Spleen (tissue), 7 donors: ENCODE data around the gene LMAN1.

Experiments
- POLR2A ChIP-seq, 3 donors: fragments of 450-650 bp; IDR thresholded peaks; one replicate each; pipeline ENCODE4 v1.5.1; 2017; ENCODE audit warnings: antibody characterized with exemption in 3 of 3, mild to moderate bottlenecking in 1 of 3
- POLR2AphosphoS5 ChIP-seq, 3 donors: sonication (generic); formaldehyde crosslinking; IDR thresholded peaks; one replicate each; pipeline ENCODE4 v1.5.1; 2017; ENCODE audit warnings: antibody characterized with exemption in 3 of 3
- TF ChIP-seq, protein P1 (sequence below), 11 experiments: fragments of 200-600 bp in 7 of 11; fragments of 450-650 bp in 4 of 11; sonication (generic) in 4 of 11; IDR thresholded peaks in 8 of 11; conservative IDR thresholded peaks in 3 of 11; 1 replicate in 7 of 11; 2 replicates in 4 of 11; pipeline versions ENCODE4 v1.4.0 to v1.8.0; 2016 to 2021; ENCODE audit warnings: antibody characterized with exemption in 11 of 11, inconsistent platforms in 4 of 11, mild to moderate bottlenecking in 1 of 11
- donor health status: DM: no; HTN: no; CAD: no; lungs with moderate emphysema.
- donor health status: DM: no; HTN: no; CAD: no.
- donor health status: DM: no; HTN: no; CAD: no.

DNA sequence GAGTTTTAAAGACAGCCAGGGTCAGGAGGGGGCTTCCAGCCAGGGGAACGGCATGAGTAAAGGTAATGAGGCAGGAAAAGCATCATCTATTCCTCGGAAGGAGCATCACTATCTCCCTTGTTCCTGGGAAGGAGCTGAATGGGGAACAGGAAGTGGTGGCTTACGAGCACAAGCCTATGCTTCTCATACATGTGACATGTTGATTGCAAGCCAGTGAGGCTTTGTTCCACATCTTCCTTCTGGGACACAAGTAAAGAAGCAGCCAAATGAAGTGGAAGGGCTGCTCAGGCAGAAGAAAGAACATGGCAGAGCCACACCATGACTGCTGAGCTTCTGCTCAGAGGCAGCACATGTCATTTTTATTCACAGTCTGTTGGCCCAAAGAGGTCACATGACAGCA lies 15.1 kb upstream of the LMAN1 start:
- TF ChIP-seq, protein P1, sequence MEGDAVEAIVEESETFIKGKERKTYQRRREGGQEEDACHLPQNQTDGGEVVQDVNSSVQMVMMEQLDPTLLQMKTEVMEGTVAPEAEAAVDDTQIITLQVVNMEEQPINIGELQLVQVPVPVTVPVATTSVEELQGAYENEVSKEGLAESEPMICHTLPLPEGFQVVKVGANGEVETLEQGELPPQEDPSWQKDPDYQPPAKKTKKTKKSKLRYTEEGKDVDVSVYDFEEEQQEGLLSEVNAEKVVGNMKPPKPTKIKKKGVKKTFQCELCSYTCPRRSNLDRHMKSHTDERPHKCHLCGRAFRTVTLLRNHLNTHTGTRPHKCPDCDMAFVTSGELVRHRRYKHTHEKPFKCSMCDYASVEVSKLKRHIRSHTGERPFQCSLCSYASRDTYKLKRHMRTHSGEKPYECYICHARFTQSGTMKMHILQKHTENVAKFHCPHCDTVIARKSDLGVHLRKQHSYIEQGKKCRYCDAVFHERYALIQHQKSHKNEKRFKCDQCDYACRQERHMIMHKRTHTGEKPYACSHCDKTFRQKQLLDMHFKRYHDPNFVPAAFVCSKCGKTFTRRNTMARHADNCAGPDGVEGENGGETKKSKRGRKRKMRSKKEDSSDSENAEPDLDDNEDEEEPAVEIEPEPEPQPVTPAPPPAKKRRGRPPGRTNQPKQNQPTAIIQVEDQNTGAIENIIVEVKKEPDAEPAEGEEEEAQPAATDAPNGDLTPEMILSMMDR (IDR thresholded peaks at IDR 0.05 in 8 of 11, conservative IDR thresholded peaks at IDR 0.05 in 3 of 11) = no peak
- no peak for TF ChIP-seq POLR2AphosphoS5 (IDR thresholded peaks at IDR 0.05)
- no peak for TF ChIP-seq POLR2A (IDR thresholded peaks at IDR 0.05)
